A549 (cell line): ENCODE results near the gene OPA1. TPM values are rescaled to one million over a fixed set of nuclear protein-coding genes. Genes with fewer than 3 reads are reported as not detected.

Experiments used
- ATAC-seq, 2 experiments: fragments of 200-7000 bp in 1 of 2; fragments of >200 bp in 1 of 2; cut with Nextera tagmentation in 1 of 2; cut with Tn5 transposase in 1 of 2; 3 replicates each; pipeline versions ENCODE4 v1.8.0 to v1.9.1; 2018 to 2020; ENCODE audit warnings: mild to moderate bottlenecking in 1 of 2, moderate library complexity in 1 of 2
- CTCF ChIA-PET: fragments of 300-600 bp; sonication (Branson Sonifier 250); formaldehyde crosslinking; extraction: SDS; loops from one replicate; lab custom pipeline; 2021; ENCODE audit warnings: antibody characterized with exemption, inconsistent platforms; lab: Yijun Ruan, JAX
- POLR2A ChIA-PET: fragments of 350-600 bp; formaldehyde crosslinking; extraction: SDS; loops from one replicate; lab custom pipeline; 2021; ENCODE audit warnings: antibody characterized with exemption, inconsistent platforms; lab: Yijun Ruan, JAX
- DNase-seq, 2 experiments: peaks; one replicate each; pipeline versions ENCODE4 v3.0.0 to v3.0.0-alpha.2; 2011 to 2016; ENCODE audit warnings: low read depth in 1 of 2, low spot score in 1 of 2
- FAIRE-seq: peaks from 2 replicates; lab custom pipeline; 2011; peaks lifted over from hg19 to GRCh38; lab: Jason Lieb, UNC
- H3K27ac ChIP-seq, 2 experiments: fragments of >200 bp; sonication (Bioruptor Twin); formaldehyde crosslinking; 3 replicates each; pipeline ENCODE4 v1.5.1; 2016 to 2017
- H3K4me1 ChIP-seq: fragments of >200 bp; sonication (Bioruptor Twin); formaldehyde crosslinking; 3 replicates; pipeline ENCODE4 v1.6.1; 2016
- H3K4me2 ChIP-seq: fragments of >200 bp; sonication (Bioruptor Twin); formaldehyde crosslinking; 3 replicates; pipeline ENCODE4 v1.6.1; 2016
- H3K4me3 ChIP-seq: fragments of >200 bp; sonication (Bioruptor Twin); formaldehyde crosslinking; 3 replicates; pipeline ENCODE4 v1.5.1; 2016
- H3K9me3 ChIP-seq: fragments of >200 bp; sonication (Bioruptor Twin); formaldehyde crosslinking; 3 replicates; pipeline ENCODE4 v1.6.1; 2016
- CEBPB ChIP-seq, 2 experiments: fragments of >200 bp in 1 of 2; sonication (Bioruptor Twin) in 1 of 2; formaldehyde crosslinking in 1 of 2; IDR thresholded peaks; 2 replicates each; pipeline ENCODE4 v1.6.1; 2012 to 2016
- CHD4 ChIP-seq: fragments of 200-600 bp; sonication (generic); IDR thresholded peaks from 2 replicates; pipeline ENCODE4 v1.6.1; 2016; ENCODE audit warnings: antibody characterized with exemption, mild to moderate bottlenecking, borderline replicate concordance
- E2F6 ChIP-seq: IDR thresholded peaks from 2 replicates; pipeline ENCODE4 v1.6.1; 2012; ENCODE audit warnings: low read depth, borderline replicate concordance
- EHF ChIP-seq: fragments of 250-450 bp; sonication (Bioruptor Pico); IDR thresholded peaks from 2 replicates; pipeline ENCODE4 v1.5.0; 2020; ENCODE audit warnings: mild to moderate bottlenecking
- EHMT2 ChIP-seq: fragments of 200-600 bp; sonication (generic); IDR thresholded peaks from 2 replicates; pipeline ENCODE4 v1.6.1; 2016; ENCODE audit warnings: antibody characterized with exemption, low read depth, mild to moderate bottlenecking, moderate library complexity
- EP300 ChIP-seq, 2 experiments: fragments of >200 bp; sonication (Bioruptor Twin); formaldehyde crosslinking; IDR thresholded peaks; 2 replicates in 1 of 2; 3 replicates in 1 of 2; pipeline ENCODE4 v1.6.1; 2016 to 2017
- FOSL2 ChIP-seq, 2 experiments: fragments of 450-650 bp in 1 of 2; fragments of >200 bp in 1 of 2; sonication (Bioruptor Twin) in 1 of 2; formaldehyde crosslinking; IDR thresholded peaks; 2 replicates each; pipeline versions ENCODE4 v1.5.0 to v1.6.1; 2016 to 2020; ENCODE audit warnings: mild to moderate bottlenecking in 1 of 2, moderate library complexity in 1 of 2
- HDAC2 ChIP-seq: fragments of 200-600 bp; sonication (generic); IDR thresholded peaks from 2 replicates; pipeline ENCODE4 v1.6.1; 2016
- HES2 ChIP-seq: fragments of >200 bp; sonication (Bioruptor Twin); formaldehyde crosslinking; IDR thresholded peaks from 2 replicates; pipeline ENCODE4 v1.6.1; 2016
- HEYL ChIP-seq: fragments of 250-450 bp; sonication (Bioruptor Pico); IDR thresholded peaks from 2 replicates; pipeline ENCODE4 v1.8.0; 2021; ENCODE audit warnings: mild to moderate bottlenecking, moderate library complexity
- HOXB13 ChIP-seq: fragments of 250-450 bp; sonication (Bioruptor Pico); IDR thresholded peaks from 2 replicates; pipeline ENCODE4 v1.5.0; 2020; ENCODE audit warnings: low read depth, mild to moderate bottlenecking, moderate library complexity
- JUN ChIP-seq, 2 experiments: fragments of >200 bp; sonication (Bioruptor Twin); formaldehyde crosslinking; IDR thresholded peaks; 2 replicates in 1 of 2; 3 replicates in 1 of 2; pipeline ENCODE4 v1.6.1; 2016 to 2017
- KDM1A ChIP-seq: fragments of 200-600 bp; sonication (generic); IDR thresholded peaks from 2 replicates; pipeline ENCODE4 v1.6.1; 2016; ENCODE audit warnings: low read depth, mild to moderate bottlenecking
- KDM5A ChIP-seq: fragments of 200-600 bp; sonication (generic); IDR thresholded peaks from 2 replicates; pipeline ENCODE4 v1.6.1; 2016; ENCODE audit warnings: antibody characterized with exemption, mild to moderate bottlenecking
- MAFK ChIP-seq: fragments of 450-650 bp; IDR thresholded peaks from 2 replicates; pipeline ENCODE4 v1.6.1; 2014; ENCODE audit not compliant: partially characterized antibody
- MYC ChIP-seq: IDR thresholded peaks from 2 replicates; pipeline ENCODE4 v1.6.1; 2012; ENCODE audit warnings: mild to moderate bottlenecking, inconsistent platforms, low read length, improper control_type of control experiment, borderline replicate concordance
- PBX3 ChIP-seq: IDR thresholded peaks from 2 replicates; pipeline ENCODE4 v1.6.1; 2012
- POLR2A ChIP-seq: IDR thresholded peaks from 2 replicates; pipeline ENCODE4 v1.6.1; 2012; ENCODE audit warnings: mild to moderate bottlenecking, low read length
- RAD21 ChIP-seq, 2 experiments: fragments of >200 bp in 1 of 2; sonication (Bioruptor Twin) in 1 of 2; formaldehyde crosslinking in 1 of 2; IDR thresholded peaks in 1 of 2; conservative IDR thresholded peaks in 1 of 2; 2 replicates in 1 of 2; 3 replicates in 1 of 2; pipeline ENCODE4 v1.6.1; 2012 to 2018; ENCODE audit warnings: inconsistent platforms in 1 of 2
- RCOR1 ChIP-seq: fragments of 150-350 bp; IDR thresholded peaks from 2 replicates; pipeline ENCODE4 v1.6.1; 2014; ENCODE audit warnings: antibody characterized with exemption, low read length, low read depth
- RFX5 ChIP-seq: fragments of 450-650 bp; IDR thresholded peaks from 2 replicates; pipeline ENCODE4 v1.7.1; 2014; ENCODE audit warnings: antibody characterized with exemption, mild to moderate bottlenecking, moderate library complexity
- RNF2 ChIP-seq: fragments of 200-600 bp; sonication (generic); IDR thresholded peaks from 2 replicates; pipeline ENCODE4 v1.6.1; 2016; ENCODE audit warnings: low read depth, mild to moderate bottlenecking, antibody characterized with exemption, moderate library complexity, borderline replicate concordance
- USF2 ChIP-seq: fragments of 450-650 bp; IDR thresholded peaks from 2 replicates; pipeline ENCODE4 v1.6.1; 2014; ENCODE audit warnings: antibody characterized with exemption
- WGBS: methylation state at CpG from one replicate; pipeline ENCODE4 v1.1.6; 2017; ENCODE audit errors: missing lambda C conversion rate; 5-methylcytosine and 5-hydroxymethylcytosine counted together
- polyA plus RNA-seq, 4 experiments: library from polyadenylated mRNA; depleted of rRNA in 3 of 4; stranded (reverse); fragments of >200 nt; fragmentation: RNase III in 1 of 4; extraction: RNeasy Plus Mini Kit Qiagen cat#74134 plus additional on column Dnase treatment in 1 of 4; gene quantifications; 2 replicates in 3 of 4; 3 replicates in 1 of 4; pipeline ENCODE4 v1.2.3, GENCODE V29; 2011 to 2017
- TF ChIP-seq, protein P1 (sequence below): fragments of 250-450 bp; sonication (Bioruptor Pico); IDR thresholded peaks from 2 replicates; pipeline ENCODE4 v1.5.0; 2021; ENCODE audit warnings: mild to moderate bottlenecking, moderate library complexity, borderline replicate concordance

The OPA1 gene
- polyA plus RNA-seq, 2 of the 4 experiments (the other 2 are of a cell fraction): 31.7 to 54.4 TPM

- Histone ChIP-seq H3K27ac (no peak overlapping the region), H3K4me1 (no peaks in the 10 kb centered on the region), H3K4me3 (no peak overlapping the region), H3K4me2 (no peak overlapping the region), H3K9me3 (no peaks in the 10 kb centered on the region)
- 93% methylated on average over 2 of the region's 2 CpGs for WGBS
- ATAC-seq (no peak), FAIRE-seq (no peak), DNase-seq (no peak)
- POLR2A ChIA-PET: no interaction called here
- CTCF ChIA-PET: no interaction called here
- TF ChIP-seq HEYL (CRISPR knock-in tag) (no peak), CHD4 (no peak)
- TF ChIP-seq, all 56 proteins: peak for 0
Observed at GRCh38 chr3:193648542-193649076, 55.6 kb downstream of the OPA1 start.

GRCh38 chr3:193650585-193650984 lies 57.6 kb downstream of the OPA1 start:
- no peak for FAIRE-seq
- TF ChIP-seq FOSL2 (IDR thresholded peaks at IDR 0.05) (no peak), FOSL2 (CRISPR knock-in tag; IDR thresholded peaks at IDR 0.05) (no peak), HOXB13 (CRISPR knock-in tag) (no peak), RNF2 (no peak), MAFK (peak; percentile 54)
- no peak overlapping the region for H3K4me2 ChIP-seq
- no peaks in the 10 kb centered on the region for H3K4me1 ChIP-seq
- no peak for DNase-seq
- no peaks in the 10 kb centered on the region for H3K9me3 ChIP-seq
- no peak for ATAC-seq
- H3K4me3 ChIP-seq: no peak overlapping the region
- CTCF ChIA-PET: no interaction called here
- no peak overlapping the region for H3K27ac ChIP-seq
- WGBS: 96% methylated on average over 2 of the region's 2 CpGs
- POLR2A ChIA-PET: no interaction called here

DNA sequence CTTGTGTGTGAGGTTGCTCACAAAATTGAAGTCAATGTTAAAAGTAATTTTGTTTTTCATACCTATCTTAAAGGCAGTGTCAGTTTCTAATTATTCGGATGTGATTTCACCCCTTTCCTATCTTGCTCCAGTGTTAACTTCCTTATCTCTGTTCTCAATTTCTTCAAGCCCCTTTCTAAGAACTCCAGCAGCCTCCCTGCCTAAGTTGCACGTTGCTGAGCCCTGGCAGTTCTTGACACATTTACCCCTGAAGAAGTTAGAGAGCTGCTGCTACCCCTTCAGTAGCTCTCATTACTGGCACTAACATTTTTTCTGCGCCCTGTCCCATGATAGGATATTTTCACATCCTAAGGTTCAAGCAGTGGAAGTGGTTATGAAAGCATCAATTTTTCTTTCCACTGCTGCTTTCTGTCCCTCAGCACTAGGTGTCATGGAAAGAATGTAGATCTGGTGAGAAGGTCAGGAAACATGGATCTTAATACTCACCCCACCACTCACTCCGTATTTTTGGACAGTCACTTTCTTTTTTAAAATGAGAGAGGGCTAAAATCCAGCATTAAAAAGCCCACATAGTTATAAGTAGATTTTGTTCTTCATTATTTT lies 62.9 kb downstream of the OPA1 start:
- Histone ChIP-seq H3K9me3 (no peaks in the 10 kb centered on the region), H3K4me2 (no peak overlapping the region), H3K4me1 (no peaks in the 10 kb centered on the region), H3K4me3 (no peak overlapping the region), H3K27ac (no peak overlapping the region)
- TF ChIP-seq EP300 (IDR thresholded peaks at IDR 0.05) (no peak), KDM1A (no peak), FOSL2 (IDR thresholded peaks at IDR 0.05) (no peak), FOSL2 (CRISPR knock-in tag; IDR thresholded peaks at IDR 0.05) (no peak), JUN (IDR thresholded peaks at IDR 0.05) (no peak), KDM5A (no peak), HES2 (no peak), HEYL (CRISPR knock-in tag) (no peak), POLR2A (no peak), RFX5 (no peak), RAD21 (conservative IDR thresholded peaks at IDR 0.05 in 1 of 2, IDR thresholded peaks at IDR 0.05 in 1 of 2) (no peak), E2F6 (no peak), EHF (no peak), EHMT2 (no peak), PBX3 (no peak), RCOR1 (no peak), HDAC2 (no peak), USF2 (no peak), MYC (no peak), CEBPB (IDR thresholded peaks at IDR 0.05) (no peak)
- TF ChIP-seq, protein P1, sequence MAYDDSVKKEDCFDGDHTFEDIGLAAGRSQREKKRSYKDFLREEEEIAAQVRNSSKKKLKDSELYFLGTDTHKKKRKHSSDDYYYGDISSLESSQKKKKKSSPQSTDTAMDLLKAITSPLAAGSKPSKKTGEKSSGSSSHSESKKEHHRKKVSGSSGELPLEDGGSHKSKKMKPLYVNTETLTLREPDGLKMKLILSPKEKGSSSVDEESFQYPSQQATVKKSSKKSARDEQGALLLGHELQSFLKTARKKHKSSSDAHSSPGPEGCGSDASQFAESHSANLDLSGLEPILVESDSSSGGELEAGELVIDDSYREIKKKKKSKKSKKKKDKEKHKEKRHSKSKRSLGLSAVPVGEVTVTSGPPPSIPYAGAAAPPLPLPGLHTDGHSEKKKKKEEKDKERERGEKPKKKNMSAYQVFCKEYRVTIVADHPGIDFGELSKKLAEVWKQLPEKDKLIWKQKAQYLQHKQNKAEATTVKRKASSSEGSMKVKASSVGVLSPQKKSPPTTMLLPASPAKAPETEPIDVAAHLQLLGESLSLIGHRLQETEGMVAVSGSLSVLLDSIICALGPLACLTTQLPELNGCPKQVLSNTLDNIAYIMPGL (CRISPR knock-in tag): no peak
- DNase-seq (no peak), FAIRE-seq (no peak), ATAC-seq (no peak)
- ChIA-PET CTCF (interaction anchor here (0.6 to 1.4 kb wide), 4 partner anchors 10 to 660 kb away, joined by 3 to 8 read pairs (median 4); no protein-coding TSS in a partner anchor), POLR2A (no interaction called here)
- 94% methylated on average over 4 of the region's 4 CpGs for WGBS
